H9 (cell line): ENCODE results near the gene MAP3K20. TPM values are rescaled to one million over a fixed set of nuclear protein-coding genes. Genes with fewer than 3 reads are reported as not detected.

Experiments
- DNase-seq: peaks from one replicate; pipeline ENCODE4 v3.0.0-alpha.2; 2017
- H2AFZ ChIP-seq: one replicate; pipeline ENCODE4 v1.6.1; 2013; ENCODE audit warnings: mild to moderate bottlenecking, low read length, control low read depth, moderate library complexity
- H2AK5ac ChIP-seq: 2 replicates; pipeline ENCODE4 v1.6.1; 2013; ENCODE audit warnings: low read length, control low read depth, mixed read lengths; ENCODE audit not compliant: insufficient read length
- H2BK120ac ChIP-seq: one replicate; pipeline ENCODE4 v1.6.1; 2013; ENCODE audit warnings: low read depth, mild to moderate bottlenecking, low read length, control low read depth, inconsistent platforms; ENCODE audit not compliant: poor library complexity, severe bottlenecking
- H2BK12ac ChIP-seq: 2 replicates; pipeline ENCODE4 v1.6.1; 2013; ENCODE audit warnings: low read length, control low read depth, mixed read lengths, low read depth; ENCODE audit not compliant: insufficient read length
- H2BK15ac ChIP-seq: 2 replicates; pipeline ENCODE4 v1.6.1; 2013; ENCODE audit warnings: low read depth, low read length, control low read depth
- H2BK20ac ChIP-seq: one replicate; pipeline ENCODE4 v1.6.1; 2013; ENCODE audit warnings: low read depth, mild to moderate bottlenecking, low read length, control low read depth, inconsistent platforms; ENCODE audit not compliant: poor library complexity, severe bottlenecking
- H2BK5ac ChIP-seq: 2 replicates; pipeline ENCODE4 v1.6.1; 2013; ENCODE audit warnings: low read length, control low read depth, mixed read lengths; ENCODE audit not compliant: insufficient read length
- H3K14ac ChIP-seq: 2 replicates; pipeline ENCODE4 v1.6.1; 2013; ENCODE audit warnings: low read length, control low read depth; ENCODE audit not compliant: insufficient read depth
- H3K18ac ChIP-seq: 2 replicates; pipeline ENCODE4 v1.6.1; 2013; ENCODE audit warnings: low read depth, mild to moderate bottlenecking, mixed read lengths, low read length, control low read depth; ENCODE audit not compliant: insufficient read length
- H3K23ac ChIP-seq: 2 replicates; pipeline ENCODE4 v1.6.1; 2013; ENCODE audit warnings: low read length, control low read depth, mixed read lengths, low read depth; ENCODE audit not compliant: insufficient read length
- H3K23me2 ChIP-seq: 2 replicates; pipeline ENCODE4 v1.6.1; 2013; ENCODE audit warnings: low read depth, mild to moderate bottlenecking, mixed read lengths, low read length, control low read depth; ENCODE audit not compliant: insufficient read length, poor library complexity, severe bottlenecking
- H3K27ac ChIP-seq: 2 replicates; pipeline ENCODE4 v1.5.1; 2013; ENCODE audit warnings: low read length, control low read depth, mixed read lengths, low read depth; ENCODE audit not compliant: insufficient read length
- H3K27me3 ChIP-seq: 2 replicates; pipeline ENCODE4 v1.6.1; 2013; ENCODE audit warnings: low read length, control low read depth, inconsistent platforms; ENCODE audit not compliant: insufficient read depth
- H3K4ac ChIP-seq: 2 replicates; pipeline ENCODE4 v1.6.1; 2013; ENCODE audit warnings: low read depth, mild to moderate bottlenecking, control low read depth, inconsistent platforms, low read length, moderate library complexity
- H3K4me1 ChIP-seq: 2 replicates; pipeline ENCODE4 v1.6.1; 2013; ENCODE audit warnings: low read length, control low read depth, inconsistent platforms; ENCODE audit not compliant: insufficient read depth
- H3K4me2 ChIP-seq: 2 replicates; pipeline ENCODE4 v1.6.1; 2013; ENCODE audit warnings: low read length, control low read depth, mixed read lengths; ENCODE audit not compliant: insufficient read length, insufficient read depth
- H3K56ac ChIP-seq: 2 replicates; pipeline ENCODE4 v1.6.1; 2013; ENCODE audit warnings: low read depth, mild to moderate bottlenecking, mixed read lengths, low read length, control low read depth; ENCODE audit not compliant: insufficient read length
- H3K79me1 ChIP-seq: 2 replicates; pipeline ENCODE4 v1.6.1; 2013; ENCODE audit warnings: low read depth, mild to moderate bottlenecking, moderate library complexity, low read length, control low read depth, inconsistent platforms; ENCODE audit not compliant: insufficient read depth, poor library complexity, severe bottlenecking
- H3K79me2 ChIP-seq: 2 replicates; pipeline ENCODE4 v1.6.1; 2013; ENCODE audit warnings: low read length, control low read depth, inconsistent platforms; ENCODE audit not compliant: insufficient read depth
- H3K9ac ChIP-seq: 2 replicates; pipeline ENCODE4 v1.6.1; 2013; ENCODE audit warnings: low read length, control low read depth, mixed read lengths; ENCODE audit not compliant: insufficient read length; ENCODE audit errors: extremely low read depth
- H3K9me3 ChIP-seq: one replicate; pipeline ENCODE4 v1.6.1; 2013; ENCODE audit warnings: low read depth, low read length, inconsistent platforms; ENCODE audit not compliant: control insufficient read depth
- H3T11ph ChIP-seq: one replicate; pipeline ENCODE4 v1.6.1; 2013; ENCODE audit warnings: mild to moderate bottlenecking, low read length, control low read depth, inconsistent platforms
- H4K20me1 ChIP-seq: one replicate; pipeline ENCODE4 v1.6.1; 2013; ENCODE audit not compliant: control insufficient read depth, insufficient read length, insufficient read depth
- H4K5ac ChIP-seq: 2 replicates; pipeline ENCODE4 v1.6.1; 2013; ENCODE audit warnings: low read depth, mild to moderate bottlenecking, mixed read lengths, low read length, control low read depth; ENCODE audit not compliant: insufficient read length
- H4K8ac ChIP-seq: replicated peaks from 2 replicates; pipeline ENCODE4 v1.6.1; 2013; ENCODE audit warnings: low read length, control low read depth, mixed read lengths, low read depth; ENCODE audit not compliant: insufficient read length
- H4K91ac ChIP-seq: 2 replicates; pipeline ENCODE4 v1.6.1; 2013; ENCODE audit warnings: low read depth, mild to moderate bottlenecking, moderate library complexity, mixed read lengths, low read length, control low read depth; ENCODE audit not compliant: insufficient read length
- H3K27ac Mint-ChIP-seq, 3 experiments: 2 replicates in 2 of 3; 3 replicates in 1 of 3; pipeline ENCODE4 v1.8.0; 2020 to 2021; ENCODE audit warnings: mixed read lengths in 3 of 3, mild to moderate bottlenecking in 1 of 3, moderate library complexity in 1 of 3
- H3K27me3 Mint-ChIP-seq: 2 replicates; pipeline ENCODE4 v1.8.0; 2021; ENCODE audit warnings: low read depth, mild to moderate bottlenecking, moderate library complexity, mixed read lengths
- H3K36me3 Mint-ChIP-seq, 3 experiments: 2 replicates in 2 of 3; 3 replicates in 1 of 3; pipeline ENCODE4 v1.8.0; 2020 to 2021; ENCODE audit warnings: low read depth in 3 of 3, mixed read lengths in 3 of 3; ENCODE audit not compliant: insufficient read depth in 1 of 3
- H3K4me1 Mint-ChIP-seq, 2 experiments: 2 replicates each; pipeline ENCODE4 v1.8.0; 2020; ENCODE audit warnings: mixed read lengths in 2 of 2
- H3K4me3 Mint-ChIP-seq, 2 experiments: 2 replicates in 1 of 2; 3 replicates in 1 of 2; pipeline ENCODE4 v1.8.0; 2020 to 2021; ENCODE audit warnings: mild to moderate bottlenecking in 2 of 2, mixed read lengths in 2 of 2, moderate library complexity in 1 of 2
- H3K9me3 Mint-ChIP-seq, 2 experiments: 2 replicates in 1 of 2; 3 replicates in 1 of 2; pipeline ENCODE4 v1.8.0; 2020; ENCODE audit warnings: mild to moderate bottlenecking in 2 of 2, mixed read lengths in 2 of 2, moderate library complexity in 1 of 2
- WGBS: extraction: QIAGEN DNeasy Blood & Tissue Kit; methylation state at CpG from one replicate; pipeline ENCODE4 v1.1.7; 2013; ENCODE audit warnings: missing lambda C conversion rate, low lambda C conversion rate, mixed read lengths; ENCODE audit not compliant: insufficient read length; ENCODE audit errors: extremely low coverage; 5-methylcytosine and 5-hydroxymethylcytosine counted together
- total RNA-seq: library from RNA; stranded (reverse); gene quantifications from 2 replicates; pipeline ENCODE4 v1.2.1, GENCODE V29; 2021
- TF ChIP-seq, protein P1 (sequence below): fragments of 200-600 bp; sonication (generic); conservative IDR thresholded peaks from 3 replicates; pipeline ENCODE4 v1.8.0; 2021; ENCODE audit warnings: antibody characterized with exemption, mild to moderate bottlenecking

The MAP3K20 gene
- total RNA-seq, 1 experiment from 2014 or later = 8.7 TPM

DNA sequence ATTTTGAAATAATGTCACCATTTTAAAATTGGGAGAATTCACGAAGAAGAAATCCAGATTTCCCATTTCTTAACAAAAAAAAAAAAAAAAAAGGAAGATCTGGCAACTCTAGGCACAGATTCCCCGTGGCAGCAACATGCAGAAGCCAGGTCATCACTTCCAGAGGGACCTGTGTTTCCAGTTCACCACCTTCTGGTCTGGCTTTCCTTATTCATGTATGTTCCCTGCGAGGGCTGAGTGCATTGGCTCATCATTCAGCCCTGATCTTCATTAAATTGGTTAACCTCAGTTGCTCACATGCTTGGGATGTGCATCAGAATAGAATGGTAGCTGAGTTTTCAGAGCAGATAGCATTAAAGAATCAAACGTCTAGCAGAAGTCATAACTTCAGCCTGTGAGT is 25.0 kb upstream of the MAP3K20 start:
- H3K4me2 ChIP-seq = no peak overlapping the region
- no peaks in the 10 kb centered on the region for H3K79me1 ChIP-seq
- no peak overlapping the region for H3K27ac ChIP-seq
- 0 out of 2 replicates have a peak, but pooled peaks cover 1% of the 10 kb centered on the region for H3K27me3 Mint-ChIP-seq
- H2BK120ac ChIP-seq = no peak overlapping the region
- H3K36me3 Mint-ChIP-seq = no peaks in the 10 kb centered on the region
- H3K18ac ChIP-seq = no peak overlapping the region
- no peak overlapping the region for H2AK5ac ChIP-seq
- H3K9me3 ChIP-seq = no peaks in the 10 kb centered on the region
- H4K20me1 ChIP-seq = no peaks in the 10 kb centered on the region
- no CpG with 5 or more reads among the region's 4 CpGs for WGBS
- H4K5ac ChIP-seq = no peak overlapping the region
- TF ChIP-seq, protein P1, sequence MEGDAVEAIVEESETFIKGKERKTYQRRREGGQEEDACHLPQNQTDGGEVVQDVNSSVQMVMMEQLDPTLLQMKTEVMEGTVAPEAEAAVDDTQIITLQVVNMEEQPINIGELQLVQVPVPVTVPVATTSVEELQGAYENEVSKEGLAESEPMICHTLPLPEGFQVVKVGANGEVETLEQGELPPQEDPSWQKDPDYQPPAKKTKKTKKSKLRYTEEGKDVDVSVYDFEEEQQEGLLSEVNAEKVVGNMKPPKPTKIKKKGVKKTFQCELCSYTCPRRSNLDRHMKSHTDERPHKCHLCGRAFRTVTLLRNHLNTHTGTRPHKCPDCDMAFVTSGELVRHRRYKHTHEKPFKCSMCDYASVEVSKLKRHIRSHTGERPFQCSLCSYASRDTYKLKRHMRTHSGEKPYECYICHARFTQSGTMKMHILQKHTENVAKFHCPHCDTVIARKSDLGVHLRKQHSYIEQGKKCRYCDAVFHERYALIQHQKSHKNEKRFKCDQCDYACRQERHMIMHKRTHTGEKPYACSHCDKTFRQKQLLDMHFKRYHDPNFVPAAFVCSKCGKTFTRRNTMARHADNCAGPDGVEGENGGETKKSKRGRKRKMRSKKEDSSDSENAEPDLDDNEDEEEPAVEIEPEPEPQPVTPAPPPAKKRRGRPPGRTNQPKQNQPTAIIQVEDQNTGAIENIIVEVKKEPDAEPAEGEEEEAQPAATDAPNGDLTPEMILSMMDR = no peak
- no peak overlapping the region for H3K14ac ChIP-seq
- H3K4me1 Mint-ChIP-seq = no peaks in the 10 kb centered on the region
- H2AFZ ChIP-seq = no peak overlapping the region
- DNase-seq = no peak
- no peak overlapping the region for H3K56ac ChIP-seq
- no peak overlapping the region for H2BK20ac ChIP-seq
- H3T11ph ChIP-seq = no peak overlapping the region
- no peak overlapping the region for H4K91ac ChIP-seq
- no peaks in the 10 kb centered on the region for H3K27me3 ChIP-seq
- H3K9ac ChIP-seq = no peak overlapping the region
- H3K23ac ChIP-seq = no peak overlapping the region
- H2BK5ac ChIP-seq = no peak overlapping the region
- H3K9me3 Mint-ChIP-seq = no peaks in the 10 kb centered on the region
- H3K4me1 ChIP-seq = no peaks in the 10 kb centered on the region
- no peak overlapping the region for H4K8ac ChIP-seq
- no peaks in the 10 kb centered on the region for H3K23me2 ChIP-seq
- no peak overlapping the region for H2BK15ac ChIP-seq
- H3K27ac Mint-ChIP-seq = no peak overlapping the region
- no peak overlapping the region for H3K4ac ChIP-seq
- H3K4me3 Mint-ChIP-seq = no peak overlapping the region
- no peaks in the 10 kb centered on the region for H3K79me2 ChIP-seq
- H2BK12ac ChIP-seq = no peak overlapping the region
